Panc1 (cell line): ENCODE measurements around the gene G0S2.

Experiments
- CTCF ChIP-seq: fragments of 450-650 bp; IDR thresholded peaks from 2 replicates; pipeline ENCODE4 v1.5.1; 2017; ENCODE audit warnings: mild to moderate bottlenecking
- POLR2AphosphoS5 ChIP-seq: IDR thresholded peaks from 2 replicates; pipeline ENCODE4 v1.6.1; 2012; ENCODE audit warnings: mild to moderate bottlenecking, low read depth, low read length, moderate library complexity
- SIN3A ChIP-seq: IDR thresholded peaks from 2 replicates; pipeline ENCODE4 v1.6.1; 2012; ENCODE audit warnings: low read depth, mild to moderate bottlenecking, low read length, moderate library complexity, borderline replicate concordance; ENCODE audit not compliant: insufficient read depth
- TCF7L2 ChIP-seq: IDR thresholded peaks from 2 replicates; pipeline ENCODE4 v1.6.1; 2011; ENCODE audit warnings: mild to moderate bottlenecking, low read depth, low read length, inconsistent platforms

GRCh38 chr1:209717818-209718217, 42.6 kb downstream of the G0S2 start:
- no peak for TF ChIP-seq CTCF
- TF ChIP-seq TCF7L2: no peak
- TF ChIP-seq SIN3A: no peak
- TF ChIP-seq POLR2AphosphoS5: no peak
